ENCODE measurements around the gene HPS4.

DNA sequence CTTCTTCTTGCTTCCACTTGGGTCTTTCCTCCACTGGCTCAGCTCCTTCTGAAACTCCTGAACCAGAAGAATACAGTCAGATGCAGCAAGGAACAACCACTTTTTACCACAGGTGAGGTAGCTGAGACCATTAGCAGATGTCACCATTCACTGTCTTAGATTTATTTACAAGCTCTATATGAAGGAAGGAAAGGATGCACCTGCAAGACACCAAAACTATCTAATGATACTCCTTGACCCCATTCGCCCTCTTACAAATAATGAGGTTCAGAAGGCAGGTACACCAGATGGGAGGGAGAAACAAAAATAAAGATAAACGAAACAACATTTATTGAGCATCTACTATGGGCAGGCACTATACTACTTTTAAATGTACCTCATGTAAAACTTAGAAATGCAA is 18.4 kb upstream of the HPS4 start:
- no peak for TF ChIP-seq POLR2A (IDR thresholded peaks at IDR 0.05)
- TF ChIP-seq, protein P1, sequence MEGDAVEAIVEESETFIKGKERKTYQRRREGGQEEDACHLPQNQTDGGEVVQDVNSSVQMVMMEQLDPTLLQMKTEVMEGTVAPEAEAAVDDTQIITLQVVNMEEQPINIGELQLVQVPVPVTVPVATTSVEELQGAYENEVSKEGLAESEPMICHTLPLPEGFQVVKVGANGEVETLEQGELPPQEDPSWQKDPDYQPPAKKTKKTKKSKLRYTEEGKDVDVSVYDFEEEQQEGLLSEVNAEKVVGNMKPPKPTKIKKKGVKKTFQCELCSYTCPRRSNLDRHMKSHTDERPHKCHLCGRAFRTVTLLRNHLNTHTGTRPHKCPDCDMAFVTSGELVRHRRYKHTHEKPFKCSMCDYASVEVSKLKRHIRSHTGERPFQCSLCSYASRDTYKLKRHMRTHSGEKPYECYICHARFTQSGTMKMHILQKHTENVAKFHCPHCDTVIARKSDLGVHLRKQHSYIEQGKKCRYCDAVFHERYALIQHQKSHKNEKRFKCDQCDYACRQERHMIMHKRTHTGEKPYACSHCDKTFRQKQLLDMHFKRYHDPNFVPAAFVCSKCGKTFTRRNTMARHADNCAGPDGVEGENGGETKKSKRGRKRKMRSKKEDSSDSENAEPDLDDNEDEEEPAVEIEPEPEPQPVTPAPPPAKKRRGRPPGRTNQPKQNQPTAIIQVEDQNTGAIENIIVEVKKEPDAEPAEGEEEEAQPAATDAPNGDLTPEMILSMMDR (IDR thresholded peaks at IDR 0.05) = no peak
